Renal cortex interstitium (tissue), 15 donors: Measurements from ENCODE around the gene FSTL5. TPM values are rescaled to one million over a fixed set of nuclear protein-coding genes. Genes with fewer than 3 reads are reported as not detected.
"Not testable (repeated sequence)": the region's sequence is repeated elsewhere in the genome, so short reads cannot be mapped to it uniquely, and the experiment has no call there.

ENCODE experiments used
- DNase-seq, 11 donors: peaks; one replicate each; pipeline ENCODE4 v3.0.0-alpha.2; 2013; ENCODE audit warnings: low read depth in 9 of 11, low spot score in 4 of 11; ENCODE audit errors: extremely low read depth in 1 of 11
- long read RNA-seq, 16 experiments: transcript quantifications; one replicate each; lab custom pipeline, GENCODE V29; 2026
- polyA plus RNA-seq, 3 donors: library from polyadenylated mRNA; unstranded; fragments of 120-200 nt; gene quantifications; one replicate each; pipeline ENCODE4 v1.2.1, GENCODE V29; 2013; ENCODE audit not compliant: insufficient read length in 3 of 3

The FSTL5 gene
- 1 to 10 TPM; 1.1 to 3.4 (median 2.3) TPM for polyA plus RNA-seq
- long read RNA-seq, donor 1, result 0 reads
- long read RNA-seq, donor 2, result 0 reads
- long read RNA-seq, donor 3, result 0 reads
- long read RNA-seq, donor 4, result 0 reads
- long read RNA-seq, donor 5, result 0 reads
- long read RNA-seq, donor 6, result 0 reads
- long read RNA-seq, donor 7, result 0 reads
- long read RNA-seq, donor 8, result 0 reads
- long read RNA-seq, donor 9, result 0 reads
- long read RNA-seq, donor 10, result 0 reads
- long read RNA-seq, donor 11, partial matches to known transcripts, result 0 of 1 reads
- long read RNA-seq, donor 11, other reads (novel, unspliced or antisense), result 0 of 1 reads
- long read RNA-seq, donor 12, result 0 reads
- long read RNA-seq, donor 13, result 0 reads
- long read RNA-seq, donor 14, result 0 reads
- long read RNA-seq, donor 15, result 0 reads
- long read RNA-seq, donor 16, result 0 reads

GRCh38 chr4:162163892-162164759 is at the start of gene FSTL5:
Gene FSTL5, minus strand, starts transcription at chr4:162164000. Its CDS starts 52,604 bp downstream, at chr4:162111396.
- DNase-seq, result peak; percentile 51 to 87 (median 68)

- DNase-seq, result no peak
These were observed 45.9 kb upstream of the FSTL5 start for GRCh38 chr4:162209706-162210105.

GRCh38 chr4:162203478-162203877 is 39.7 kb upstream of the FSTL5 start:
- DNase-seq, result not testable (repeated sequence)

- DNase-seq, result no peak
These were observed 37.9 kb upstream of the FSTL5 start for GRCh38 chr4:162201673-162202072.

GRCh38 chr4:162170509-162170908 is 6.7 kb upstream of the FSTL5 start:
- DNase-seq, result no peak

- no peak for DNase-seq
These were observed 1.2 kb upstream of the FSTL5 start for GRCh38 chr4:162164906-162165510.

- no peak for DNase-seq
These were observed 1.1 kb downstream of the FSTL5 start for GRCh38 chr4:162162672-162163071.

GRCh38 chr4:162157241-162157640 is 6.6 kb downstream of the FSTL5 start:
- no peak for DNase-seq

GRCh38 chr4:162154862-162155540 is 8.8 kb downstream of the FSTL5 start:
- no peak for DNase-seq

GRCh38 chr4:162151850-162152249 is 11.9 kb downstream of the FSTL5 start:
- DNase-seq, result no peak

- no peak for DNase-seq
These were observed 12.4 kb downstream of the FSTL5 start for GRCh38 chr4:162151386-162151785.

GRCh38 chr4:162149644-162150043 is 14.2 kb downstream of the FSTL5 start:
- no peak for DNase-seq

GRCh38 chr4:162140051-162140683 is 23.6 kb downstream of the FSTL5 start:
- DNase-seq, result no peak

GRCh38 chr4:162139412-162139811 is 24.4 kb downstream of the FSTL5 start:
- no peak for DNase-seq

GRCh38 chr4:162131256-162131655 is 32.5 kb downstream of the FSTL5 start:
- no peak for DNase-seq

GRCh38 chr4:162126729-162127128 is 37.1 kb downstream of the FSTL5 start:
- no peak for DNase-seq

GRCh38 chr4:162117051-162117450 is 46.7 kb downstream of the FSTL5 start:
- DNase-seq, result no peak

- DNase-seq, result no peak
These were observed 47.6 kb downstream of the FSTL5 start for GRCh38 chr4:162116095-162116779.
